ENCODE results near the gene KRTAP10-4. TPM values are rescaled to one million over a fixed set of nuclear protein-coding genes. Genes with fewer than 3 reads are reported as not detected.

The KRTAP10-4 gene
- total RNA-seq, 1 donor from 2014 or later, result not detected

DNA sequence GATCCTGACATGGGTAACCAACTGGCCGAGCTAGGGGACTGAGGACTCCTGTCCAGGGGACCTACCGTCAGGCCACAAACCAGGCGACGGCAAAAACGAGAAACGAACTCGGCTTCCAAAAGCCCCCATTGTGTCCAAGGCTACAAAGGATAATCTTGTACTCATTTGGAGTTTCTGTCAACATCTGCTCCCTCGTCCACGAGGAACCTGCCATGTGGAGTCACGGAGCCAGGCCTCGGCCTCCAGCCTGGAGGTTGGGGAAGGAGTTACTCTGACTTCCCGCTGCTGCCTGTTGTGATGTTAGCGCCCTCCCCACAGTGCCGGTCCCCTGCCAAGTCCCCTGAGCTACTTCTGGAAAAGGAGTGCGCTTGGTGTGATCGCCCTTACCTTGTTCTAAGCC, 40.8 kb upstream of the KRTAP10-4 start:
- H3K4me3 Mint-ChIP-seq (ENCODE audit: unreplicated experiment), result no peak overlapping the region
- peaks cover 11% of the 10 kb centered on the region for H3K27me3 Mint-ChIP-seq (ENCODE audit: unreplicated experiment)
- no peaks in the 10 kb centered on the region for H3K4me1 Mint-ChIP-seq (ENCODE audit: unreplicated experiment)
- H3K36me3 Mint-ChIP-seq (ENCODE audit: low read depth, unreplicated experiment), result peaks cover 10% of the 10 kb centered on the region
- H3K9me3 Mint-ChIP-seq (ENCODE audit: unreplicated experiment), result no peaks in the 10 kb centered on the region
- H3K27ac Mint-ChIP-seq (ENCODE audit: unreplicated experiment), result no peak overlapping the region
- DNase-seq (ENCODE audit: low spot score), result no peak
- TF ChIP-seq, protein P1, sequence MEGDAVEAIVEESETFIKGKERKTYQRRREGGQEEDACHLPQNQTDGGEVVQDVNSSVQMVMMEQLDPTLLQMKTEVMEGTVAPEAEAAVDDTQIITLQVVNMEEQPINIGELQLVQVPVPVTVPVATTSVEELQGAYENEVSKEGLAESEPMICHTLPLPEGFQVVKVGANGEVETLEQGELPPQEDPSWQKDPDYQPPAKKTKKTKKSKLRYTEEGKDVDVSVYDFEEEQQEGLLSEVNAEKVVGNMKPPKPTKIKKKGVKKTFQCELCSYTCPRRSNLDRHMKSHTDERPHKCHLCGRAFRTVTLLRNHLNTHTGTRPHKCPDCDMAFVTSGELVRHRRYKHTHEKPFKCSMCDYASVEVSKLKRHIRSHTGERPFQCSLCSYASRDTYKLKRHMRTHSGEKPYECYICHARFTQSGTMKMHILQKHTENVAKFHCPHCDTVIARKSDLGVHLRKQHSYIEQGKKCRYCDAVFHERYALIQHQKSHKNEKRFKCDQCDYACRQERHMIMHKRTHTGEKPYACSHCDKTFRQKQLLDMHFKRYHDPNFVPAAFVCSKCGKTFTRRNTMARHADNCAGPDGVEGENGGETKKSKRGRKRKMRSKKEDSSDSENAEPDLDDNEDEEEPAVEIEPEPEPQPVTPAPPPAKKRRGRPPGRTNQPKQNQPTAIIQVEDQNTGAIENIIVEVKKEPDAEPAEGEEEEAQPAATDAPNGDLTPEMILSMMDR (IDR thresholded peaks at IDR 0.05; ENCODE audit: unreplicated experiment), result no peak

DNA sequence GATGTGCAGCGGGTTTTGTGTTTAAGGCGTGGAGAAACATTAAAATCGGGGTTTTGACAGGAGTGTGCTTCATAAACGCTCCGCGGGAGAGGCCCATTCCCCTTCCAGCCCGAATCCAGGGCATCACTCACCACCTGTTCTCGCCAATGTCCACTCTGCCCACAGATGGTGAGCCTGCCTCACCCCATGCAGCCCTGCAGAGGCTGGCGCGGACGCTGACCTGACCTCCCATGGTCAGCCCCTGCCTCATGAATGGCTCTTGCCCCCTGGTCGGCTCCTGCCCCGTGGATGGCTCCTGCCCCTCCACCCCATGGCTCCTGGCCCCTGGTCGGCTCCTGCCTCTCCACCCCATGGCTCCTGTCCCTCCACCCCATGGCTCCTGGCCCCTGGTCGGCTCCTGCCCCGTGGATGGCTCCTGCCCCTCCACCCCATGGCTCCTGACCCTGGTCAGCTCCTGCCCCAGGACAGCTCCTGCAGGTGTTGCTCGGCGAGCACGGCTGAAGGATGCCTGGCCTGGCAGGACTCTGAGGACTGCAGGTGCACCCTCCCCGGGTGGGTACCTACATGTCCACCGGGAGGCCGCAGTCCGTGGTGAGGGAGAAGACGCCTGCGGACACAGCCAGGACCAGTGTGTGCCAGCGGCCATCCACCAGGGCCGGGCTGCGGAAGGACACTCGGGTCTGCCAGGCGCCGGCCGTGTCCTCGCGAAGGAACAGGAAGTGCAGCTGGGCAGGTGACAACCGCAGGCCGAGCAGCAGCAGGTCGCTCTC, 40.2 kb upstream of the KRTAP10-4 start:
- DNase-seq (ENCODE audit: low spot score), result no peak
- Mint-ChIP-seq H3K27ac (ENCODE audit: unreplicated experiment) (no peak overlapping the region), H3K27me3 (ENCODE audit: unreplicated experiment) (peaks cover 11% of the 10 kb centered on the region), H3K36me3 (ENCODE audit: low read depth, unreplicated experiment) (peaks cover 10% of the 10 kb centered on the region), H3K4me3 (ENCODE audit: unreplicated experiment) (no peak overlapping the region), H3K4me1 (ENCODE audit: unreplicated experiment) (no peaks in the 10 kb centered on the region), H3K9me3 (ENCODE audit: unreplicated experiment) (no peaks in the 10 kb centered on the region)
- TF ChIP-seq, protein P1 (IDR thresholded peaks at IDR 0.05; ENCODE audit: unreplicated experiment), result no peak

DNA sequence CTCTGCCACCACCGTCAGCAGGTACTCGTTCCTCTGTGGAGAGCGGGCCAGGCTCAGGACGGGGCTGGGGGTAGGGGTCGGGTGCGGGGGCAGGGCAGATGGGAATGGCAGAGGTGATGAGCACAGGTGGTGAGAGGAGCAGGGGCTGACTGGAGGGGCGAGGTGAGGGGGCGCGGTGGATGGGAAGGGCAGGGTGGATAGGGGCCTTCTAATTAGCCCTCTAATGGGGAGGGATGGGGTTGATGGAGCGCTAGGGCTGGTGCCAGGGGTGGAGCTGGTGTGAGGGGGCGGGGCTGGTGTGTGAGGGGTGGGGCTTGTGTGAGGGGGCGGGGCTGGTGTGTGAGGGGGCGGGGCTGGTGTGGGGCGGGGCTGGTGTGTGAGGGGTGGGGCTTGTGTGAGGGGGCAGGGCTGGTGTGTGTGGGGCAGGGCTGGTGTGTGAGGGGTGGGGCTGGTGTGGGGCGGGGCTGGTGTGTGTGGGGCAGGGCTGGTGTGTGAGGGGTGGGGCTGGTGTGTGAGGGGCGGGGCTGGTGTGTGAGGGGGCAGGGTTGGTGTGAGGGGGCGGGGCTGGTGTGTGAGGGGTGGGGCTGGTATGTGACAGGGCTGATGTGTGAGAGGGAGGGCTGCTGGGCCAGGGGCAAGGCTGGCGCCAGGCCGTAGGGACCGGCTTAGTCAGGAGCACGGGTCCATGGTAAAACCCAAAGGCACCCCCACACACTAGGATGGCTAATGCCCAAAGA, 39.5 kb upstream of the KRTAP10-4 start:
- no peak for DNase-seq (ENCODE audit: low spot score)
- Mint-ChIP-seq H3K9me3 (ENCODE audit: unreplicated experiment) (no peaks in the 10 kb centered on the region), H3K36me3 (ENCODE audit: low read depth, unreplicated experiment) (peaks cover 10% of the 10 kb centered on the region), H3K27ac (ENCODE audit: unreplicated experiment) (no peak overlapping the region), H3K27me3 (ENCODE audit: unreplicated experiment) (peaks cover 13% of the 10 kb centered on the region), H3K4me1 (ENCODE audit: unreplicated experiment) (no peaks in the 10 kb centered on the region), H3K4me3 (ENCODE audit: unreplicated experiment) (no peak overlapping the region)
- TF ChIP-seq, protein P1 (IDR thresholded peaks at IDR 0.05; ENCODE audit: unreplicated experiment), result no peak

DNA sequence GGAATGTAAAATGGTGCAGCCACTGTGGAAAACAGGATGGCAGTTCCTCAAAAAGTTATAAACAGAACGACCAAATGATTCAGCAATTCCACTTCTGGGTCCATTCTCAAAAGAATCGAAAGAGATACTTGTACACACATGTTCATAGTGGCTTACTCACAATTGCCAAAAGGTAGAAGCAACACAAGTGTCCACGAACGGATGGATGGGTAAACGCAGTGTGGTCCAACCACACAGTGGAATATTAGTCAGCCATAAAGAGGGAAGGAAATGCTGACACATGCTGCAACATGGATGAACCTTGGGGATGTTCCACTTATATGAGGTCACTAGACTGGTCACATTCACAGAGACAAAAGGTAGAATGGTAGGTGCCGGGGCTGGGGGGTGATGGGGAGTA, 38.8 kb upstream of the KRTAP10-4 start:
- Mint-ChIP-seq H3K27ac (ENCODE audit: unreplicated experiment) (no peak overlapping the region), H3K9me3 (ENCODE audit: unreplicated experiment) (no peaks in the 10 kb centered on the region), H3K4me3 (ENCODE audit: unreplicated experiment) (no peak overlapping the region), H3K27me3 (ENCODE audit: unreplicated experiment) (peaks cover 13% of the 10 kb centered on the region), H3K4me1 (ENCODE audit: unreplicated experiment) (no peaks in the 10 kb centered on the region), H3K36me3 (ENCODE audit: low read depth, unreplicated experiment) (peaks cover 10% of the 10 kb centered on the region)
- TF ChIP-seq, protein P1 (IDR thresholded peaks at IDR 0.05; ENCODE audit: unreplicated experiment), result no peak
- no peak for DNase-seq (ENCODE audit: low spot score)

DNA sequence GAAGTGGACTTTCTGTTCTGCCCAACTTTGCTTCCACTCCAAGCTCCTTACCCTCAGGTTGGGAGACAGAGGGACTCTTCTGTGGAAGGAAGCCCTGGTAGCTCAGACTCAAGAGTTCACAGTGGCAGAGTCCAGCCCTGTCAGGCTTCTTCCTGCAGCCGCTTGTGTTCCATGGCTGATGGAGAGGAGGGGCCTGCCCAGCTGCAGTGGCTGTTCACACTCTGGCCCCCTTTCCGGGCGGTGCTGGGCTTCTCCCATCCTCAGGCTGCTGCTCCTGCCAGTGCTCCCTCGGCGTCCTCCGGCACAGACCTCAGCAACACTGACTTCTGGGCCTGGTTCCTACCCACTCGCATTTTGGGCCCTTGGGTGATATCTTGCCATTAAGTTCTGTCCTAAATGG, 37.6 kb upstream of the KRTAP10-4 start:
- Mint-ChIP-seq H3K27me3 (ENCODE audit: unreplicated experiment) (peaks cover 13% of the 10 kb centered on the region), H3K4me3 (ENCODE audit: unreplicated experiment) (no peak overlapping the region), H3K4me1 (ENCODE audit: unreplicated experiment) (no peaks in the 10 kb centered on the region), H3K27ac (ENCODE audit: unreplicated experiment) (no peak overlapping the region), H3K36me3 (ENCODE audit: low read depth, unreplicated experiment) (peaks cover 5% of the 10 kb centered on the region), H3K9me3 (ENCODE audit: unreplicated experiment) (no peaks in the 10 kb centered on the region)
- TF ChIP-seq, protein P1 (IDR thresholded peaks at IDR 0.05; ENCODE audit: unreplicated experiment), result no peak
- DNase-seq (ENCODE audit: low spot score), result no peak
